OCI-LY7 (cell line): ENCODE results near the gene STK31. TPM values are rescaled to one million over a fixed set of nuclear protein-coding genes. Genes with fewer than 3 reads are reported as not detected.

ENCODE experiments used
- BruUV-seq: library from RNA; stranded (reverse); fragments of 400-500 nt; replicated peaks from 2 replicates; lab custom pipeline; 2021; lab: Mats Ljungman, UMichigan
- CTCF ChIA-PET: fragments of 300-600 bp; sonication (Branson Sonifier 250); formaldehyde crosslinking; loops from one replicate; lab custom pipeline; 2022; ENCODE audit warnings: antibody characterized with exemption; ENCODE audit not compliant: unreplicated experiment; lab: Charles Lee
- POLR2A ChIA-PET: fragments of 300-600 bp; sonication (Branson Sonifier 250); formaldehyde crosslinking; loops from one replicate; lab custom pipeline; 2022; ENCODE audit warnings: antibody characterized with exemption; lab: Charles Lee
- DNase-seq: peaks from one replicate; pipeline ENCODE4 v3.0.0-alpha.2; 2015; ENCODE audit warnings: low spot score
- H2AFZ ChIP-seq: fragments of 200-600 bp; sonication (generic), shearing (Covaris generic); 2 replicates; pipeline ENCODE4 v1.6.1; 2014; ENCODE audit warnings: mild to moderate bottlenecking, antibody characterized with exemption, low read length, moderate library complexity
- H3K27ac ChIP-seq: fragments of 200-600 bp; sonication (generic); 2 replicates; pipeline ENCODE4 v1.5.1; 2014; ENCODE audit warnings: mixed run types, low read depth, mild to moderate bottlenecking, moderate library complexity, low read length, inconsistent platforms; ENCODE audit not compliant: poor library complexity, severe bottlenecking
- H3K36me3 ChIP-seq: fragments of 200-600 bp; sonication (generic); 2 replicates; pipeline ENCODE4 v1.6.1; 2014; ENCODE audit warnings: mild to moderate bottlenecking, antibody characterized with exemption, low read length, moderate library complexity, mixed read lengths; ENCODE audit not compliant: insufficient read depth
- H3K4me1 ChIP-seq: fragments of 200-600 bp; sonication (generic); 2 replicates; pipeline ENCODE4 v1.5.1; 2014; ENCODE audit warnings: mild to moderate bottlenecking, low read length; ENCODE audit not compliant: insufficient read depth, poor library complexity, severe bottlenecking
- H3K4me2 ChIP-seq: fragments of 200-600 bp; sonication (generic); 2 replicates; pipeline ENCODE4 v1.6.1; 2014; ENCODE audit warnings: mild to moderate bottlenecking, low read length
- H3K4me3 ChIP-seq: fragments of 200-600 bp; sonication (generic); 2 replicates; pipeline ENCODE4 v1.5.1; 2014; ENCODE audit warnings: mild to moderate bottlenecking, low read depth, low read length; ENCODE audit not compliant: poor library complexity, severe bottlenecking
- H3K79me2 ChIP-seq: fragments of 200-600 bp; sonication (generic); 2 replicates; pipeline ENCODE4 v1.6.1; 2016; ENCODE audit warnings: low read depth, mild to moderate bottlenecking, low read length, moderate library complexity, mixed read lengths; ENCODE audit not compliant: insufficient read depth
- H3K9me2 ChIP-seq: fragments of 200-600 bp; sonication (generic); 2 replicates; pipeline ENCODE4 v1.6.1; 2016; ENCODE audit warnings: mild to moderate bottlenecking, low read length, mixed read lengths; ENCODE audit not compliant: insufficient read depth
- H3K9me3 ChIP-seq: fragments of 200-600 bp; sonication (generic); 2 replicates; pipeline ENCODE4 v1.6.1; 2014; ENCODE audit warnings: mild to moderate bottlenecking, mixed run types, low read length, mixed read lengths
- H4K20me1 ChIP-seq: fragments of 200-600 bp; sonication (generic); 2 replicates; pipeline ENCODE4 v1.6.1; 2014; ENCODE audit warnings: mild to moderate bottlenecking, antibody characterized with exemption, low read length, moderate library complexity, mixed read lengths; ENCODE audit not compliant: insufficient read depth
- CTCF ChIP-seq: fragments of 200-600 bp; sonication (generic); conservative IDR thresholded peaks from 2 replicates; pipeline ENCODE4 v1.5.1; 2014; ENCODE audit warnings: mild to moderate bottlenecking, antibody characterized with exemption, low read length, moderate library complexity, mixed read lengths
- EZH2phosphoT487 ChIP-seq: fragments of 200-600 bp; sonication (generic); IDR thresholded peaks from 2 replicates; pipeline ENCODE4 v1.6.1; 2018; ENCODE audit warnings: low read depth, borderline replicate concordance, mild to moderate bottlenecking, mixed run types, antibody characterized with exemption, low read length, moderate library complexity, mixed read lengths
- intact Hi-C: fragments of 100-400 bp; cut with micrococcal nuclease; formaldehyde crosslinking; loops from one replicate; pipeline ENCODE4 v1.10.0; 2022; ENCODE audit not compliant: unreplicated experiment
- total RNA-seq, 2 experiments: library from RNA; depleted of rRNA in 1 of 2; stranded (reverse); fragments of >200 nt in 1 of 2; shearing (Covaris generic) in 1 of 2; gene quantifications; 2 replicates each; pipeline ENCODE4 v1.2.3, GENCODE V29; 2014 to 2022

STK31 gene
- total RNA-seq, 2 experiments from 2014 or later = 0.28 to 0.40 TPM

GRCh38 chr7:23687011-23687410, 23.0 kb upstream of the STK31 start:
- BruUV-seq = no TSS peak
- no peak overlapping the region for H2AFZ ChIP-seq
- H4K20me1 ChIP-seq = no peaks in the 10 kb centered on the region
- intact Hi-C loops = no loop called here
- ChIA-PET CTCF (no interaction called here), POLR2A (interaction anchor here (1.1 kb wide), 1 partner anchor 37 kb away, joined by 3 read pairs; no protein-coding TSS in a partner anchor)
- H3K79me2 ChIP-seq = no peaks in the 10 kb centered on the region
- H3K4me2 ChIP-seq = no peak overlapping the region
- H3K36me3 ChIP-seq = no peaks in the 10 kb centered on the region
- H3K9me3 ChIP-seq = no peaks in the 10 kb centered on the region
- DNase-seq = no peak
- no peaks in the 10 kb centered on the region for H3K9me2 ChIP-seq
- H3K27ac ChIP-seq = no peak overlapping the region
- no peak overlapping the region for H3K4me3 ChIP-seq
- TF ChIP-seq EZH2phosphoT487 (no peak), CTCF (no peak)
- no peaks in the 10 kb centered on the region for H3K4me1 ChIP-seq

DNA sequence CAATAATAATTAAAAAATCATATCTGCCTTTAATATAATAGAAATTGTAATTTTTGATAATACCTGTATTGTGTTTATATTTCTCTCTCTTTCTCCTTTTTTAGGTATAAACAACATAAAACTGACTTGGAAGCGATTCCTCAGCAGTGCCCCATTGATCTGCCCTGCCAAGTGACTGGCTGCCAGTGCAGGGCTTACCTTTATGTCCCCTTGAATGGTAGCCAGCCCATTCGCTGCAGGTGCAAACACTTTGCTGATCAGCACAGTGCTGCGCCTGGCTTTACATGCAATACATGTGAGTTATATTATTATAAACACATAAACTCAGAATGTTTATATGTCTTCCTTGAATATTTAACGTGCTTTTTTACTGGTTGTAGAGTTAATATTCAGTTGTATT, 20.9 kb upstream of the STK31 start:
- Histone ChIP-seq H3K9me2 (no peaks in the 10 kb centered on the region), H3K4me3 (no peak overlapping the region), H3K4me2 (no peak overlapping the region), H3K36me3 (peaks cover 5% of the 10 kb centered on the region; the same call in 1 of the 2 replicates), H2AFZ (no peak overlapping the region), H3K79me2 (no peaks in the 10 kb centered on the region), H4K20me1 (no peaks in the 10 kb centered on the region), H3K9me3 (no peaks in the 10 kb centered on the region), H3K4me1 (no peaks in the 10 kb centered on the region), H3K27ac (no peak overlapping the region)
- no TSS peak for BruUV-seq
- intact Hi-C loops = no loop called here
- TF ChIP-seq EZH2phosphoT487 (no peak), CTCF (no peak)
- POLR2A ChIA-PET = no interaction called here
- no peak for DNase-seq
- CTCF ChIA-PET = no interaction called here

DNA sequence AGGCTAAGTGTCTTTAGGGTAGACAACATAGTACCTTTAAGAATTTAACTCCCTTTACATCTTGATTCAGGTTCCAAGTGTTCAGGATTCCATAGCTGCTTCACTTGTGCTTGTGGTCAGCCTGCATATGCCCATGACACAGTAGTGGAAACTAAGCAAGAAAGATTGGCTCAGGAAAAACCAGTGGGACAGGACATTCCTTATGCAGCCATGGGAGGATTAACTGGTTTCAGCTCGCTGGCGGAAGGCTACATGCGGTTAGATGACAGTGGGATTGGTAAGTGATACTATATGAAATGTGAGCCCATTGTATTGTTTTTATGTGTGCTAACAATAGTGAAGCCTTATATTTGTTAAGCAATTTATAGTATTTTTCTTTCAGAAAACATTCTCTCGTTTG, 18.7 kb upstream of the STK31 start:
- Histone ChIP-seq H3K4me3 (no peak overlapping the region), H3K9me2 (no peaks in the 10 kb centered on the region), H3K27ac (no peak overlapping the region), H3K9me3 (no peaks in the 10 kb centered on the region), H2AFZ (no peak overlapping the region), H3K4me2 (no peak overlapping the region), H3K36me3 (peaks cover 10% of the 10 kb centered on the region; the same call in 1 of the 2 replicates), H3K79me2 (no peaks in the 10 kb centered on the region), H3K4me1 (no peaks in the 10 kb centered on the region), H4K20me1 (no peaks in the 10 kb centered on the region)
- TF ChIP-seq EZH2phosphoT487 (no peak), CTCF (no peak)
- CTCF ChIA-PET = no interaction called here
- BruUV-seq = no TSS peak
- intact Hi-C loops = no loop called here
- DNase-seq = no peak
- POLR2A ChIA-PET = no interaction called here
